HL-60/S4 treated with retinoic acid at 250 ng/mL for 4 days and 3 days (cell line): ENCODE measurements around the gene CDH22.

Experiments
- in situ Hi-C: fragments of 300-500 bp; cut with MboI; formaldehyde crosslinking; loops from 2 replicates; pipeline ENCODE4 v1.7.0; 2022; ENCODE audit warnings: low sequenced_read_pairs

Gene CDH22

GRCh38 chr20:46176739-46177378, 131.4 kb downstream of the CDH22 start:
- in situ Hi-C loops: no loop called here

GRCh38 chr20:46175127-46175494, 133.2 kb downstream of the CDH22 start:
- in situ Hi-C loops: no loop called here

GRCh38 chr20:46174469-46175126, 133.7 kb downstream of the CDH22 start:
- in situ Hi-C loops: no loop called here

- in situ Hi-C loops: no loop called here
These were observed 134.4 kb downstream of the CDH22 start for GRCh38 chr20:46173652-46174468.

DNA sequence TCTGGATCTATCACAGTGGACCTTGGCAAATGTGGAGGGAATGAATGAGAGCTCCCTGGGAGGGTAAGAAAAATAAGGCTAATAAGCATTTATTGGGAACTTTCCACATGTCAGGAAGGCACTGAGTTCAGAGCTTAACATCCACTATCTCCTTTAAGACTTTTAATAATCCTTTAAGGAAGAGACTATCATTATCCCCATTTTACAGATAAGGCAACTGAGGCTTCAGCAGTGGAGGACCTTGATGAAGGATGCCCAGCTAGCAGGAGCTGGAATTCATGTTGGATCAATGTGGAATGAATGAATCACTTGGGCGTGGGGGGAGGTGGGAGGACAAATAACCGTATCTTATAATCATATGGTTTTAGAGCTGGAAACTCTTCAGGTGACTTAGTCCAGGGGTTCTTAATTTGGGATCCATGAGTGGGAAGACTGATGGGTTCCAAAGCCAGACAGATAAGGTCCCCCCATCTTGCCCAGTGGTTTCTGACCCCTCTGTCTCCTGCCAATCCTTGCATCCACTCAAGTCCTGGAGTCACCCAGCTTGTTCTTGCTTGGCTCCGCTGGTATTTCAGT, 135.2 kb downstream of the CDH22 start:
- in situ Hi-C loops: no loop called here

DNA sequence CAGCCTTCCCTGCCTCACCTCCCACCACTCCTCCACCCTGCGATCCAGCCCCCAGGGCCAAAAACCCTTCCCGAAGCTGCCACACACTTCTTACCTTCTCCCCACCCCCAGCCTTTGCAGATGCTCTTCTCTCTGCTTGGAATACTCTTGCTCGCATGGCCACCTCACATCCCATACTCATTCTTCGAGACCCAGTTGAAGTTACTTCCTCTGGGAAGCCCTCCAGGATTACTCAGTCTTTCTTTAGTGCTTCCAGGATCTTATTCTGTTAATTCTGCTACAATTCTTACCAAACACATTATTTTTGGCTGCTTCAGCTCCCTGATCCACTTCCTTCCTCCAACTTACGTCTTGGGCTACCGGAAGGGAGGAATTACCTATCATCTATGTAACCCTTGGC, 135.8 kb downstream of the CDH22 start:
- in situ Hi-C loops: no loop called here

GRCh38 chr20:46171909-46172308, 136.4 kb downstream of the CDH22 start:
- in situ Hi-C loops: no loop called here

DNA sequence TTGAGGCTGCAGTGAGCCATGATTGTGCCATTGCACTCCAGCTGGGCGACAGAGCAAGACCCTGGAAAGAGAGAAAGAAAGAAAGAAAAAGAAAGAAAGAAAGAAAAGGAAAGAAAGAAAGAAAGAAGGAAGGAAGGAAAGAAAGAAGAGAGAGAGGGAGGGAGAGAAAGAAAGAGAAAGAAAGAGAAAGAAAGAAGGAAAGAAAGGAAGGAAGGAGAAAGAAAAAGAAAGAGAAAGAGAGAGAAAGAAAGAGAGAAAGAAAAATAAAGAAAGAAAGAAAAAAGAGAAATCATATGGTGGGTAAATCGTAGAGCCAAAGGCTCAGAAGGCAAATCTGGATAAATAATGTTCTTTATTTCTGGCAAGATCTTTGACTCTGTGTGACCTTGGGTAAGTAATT, 136.8 kb downstream of the CDH22 start:
- in situ Hi-C loops: no loop called here

- in situ Hi-C loops: no loop called here
These were observed 138.8 kb downstream of the CDH22 start for GRCh38 chr20:46169245-46170171.

DNA sequence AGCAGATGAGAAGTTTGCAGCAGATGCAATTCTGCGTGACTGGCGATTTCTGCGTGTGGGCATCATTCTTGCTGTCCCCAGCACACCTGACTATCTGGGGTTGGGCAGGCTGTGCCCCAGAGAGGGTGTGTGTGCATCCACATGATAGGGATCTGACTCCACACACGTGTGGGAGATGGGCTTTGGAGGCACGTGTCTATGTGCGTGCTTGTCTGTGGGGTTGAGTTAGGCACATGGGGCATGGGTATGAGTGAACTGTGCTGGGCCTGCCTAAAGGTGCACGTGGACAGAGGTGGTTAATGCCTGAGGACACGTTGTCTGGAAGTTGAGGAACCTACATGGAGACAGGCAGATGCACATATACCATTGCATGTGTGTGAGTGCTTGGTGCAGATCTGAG, 139.9 kb downstream of the CDH22 start:
- in situ Hi-C loops: no loop called here

GRCh38 chr20:46167080-46167479, 141.2 kb downstream of the CDH22 start:
- in situ Hi-C loops: no loop called here

DNA sequence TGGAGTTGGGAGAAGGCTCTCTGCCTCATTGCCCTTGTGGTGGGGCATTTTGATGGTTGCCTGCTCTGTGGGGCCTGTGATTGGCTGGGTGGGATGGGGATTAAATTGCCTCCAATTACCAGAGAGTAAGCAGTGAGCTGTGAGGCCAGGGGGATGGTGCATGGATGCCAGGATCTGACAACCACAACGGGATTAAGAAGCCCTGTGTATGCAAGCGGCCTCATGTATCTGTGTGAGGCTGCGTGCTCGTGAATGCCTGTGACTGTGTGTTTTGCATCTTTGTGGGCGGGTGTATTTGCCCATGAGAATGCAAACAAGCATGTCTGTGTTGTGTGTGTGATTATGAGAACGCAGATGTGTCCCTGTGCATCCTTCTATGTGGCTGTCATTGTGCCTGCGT, 144.0 kb downstream of the CDH22 start:
- in situ Hi-C loops: no loop called here

GRCh38 chr20:46161921-46162320, 146.4 kb downstream of the CDH22 start:
- in situ Hi-C loops: no loop called here

DNA sequence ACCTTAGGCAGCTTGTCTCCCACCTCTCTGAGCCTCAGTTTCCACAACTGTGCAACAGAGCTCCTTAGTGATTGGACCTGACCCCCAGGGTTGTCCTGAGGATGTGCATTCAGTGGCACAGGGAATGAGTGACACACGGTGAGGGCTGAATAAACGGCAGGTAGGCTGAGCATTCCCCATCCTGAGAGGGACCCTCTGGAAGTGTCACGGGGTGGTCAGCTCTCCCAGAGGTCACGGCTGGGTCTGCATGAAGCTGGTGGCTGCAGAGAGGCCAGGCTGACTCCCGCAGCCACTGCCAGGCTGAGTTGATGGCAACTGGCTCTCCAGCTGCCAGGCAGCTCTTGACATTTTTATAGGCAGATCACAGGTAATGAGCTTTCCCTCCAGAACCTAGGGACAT, 147.6 kb downstream of the CDH22 start:
- in situ Hi-C loops: no loop called here

DNA sequence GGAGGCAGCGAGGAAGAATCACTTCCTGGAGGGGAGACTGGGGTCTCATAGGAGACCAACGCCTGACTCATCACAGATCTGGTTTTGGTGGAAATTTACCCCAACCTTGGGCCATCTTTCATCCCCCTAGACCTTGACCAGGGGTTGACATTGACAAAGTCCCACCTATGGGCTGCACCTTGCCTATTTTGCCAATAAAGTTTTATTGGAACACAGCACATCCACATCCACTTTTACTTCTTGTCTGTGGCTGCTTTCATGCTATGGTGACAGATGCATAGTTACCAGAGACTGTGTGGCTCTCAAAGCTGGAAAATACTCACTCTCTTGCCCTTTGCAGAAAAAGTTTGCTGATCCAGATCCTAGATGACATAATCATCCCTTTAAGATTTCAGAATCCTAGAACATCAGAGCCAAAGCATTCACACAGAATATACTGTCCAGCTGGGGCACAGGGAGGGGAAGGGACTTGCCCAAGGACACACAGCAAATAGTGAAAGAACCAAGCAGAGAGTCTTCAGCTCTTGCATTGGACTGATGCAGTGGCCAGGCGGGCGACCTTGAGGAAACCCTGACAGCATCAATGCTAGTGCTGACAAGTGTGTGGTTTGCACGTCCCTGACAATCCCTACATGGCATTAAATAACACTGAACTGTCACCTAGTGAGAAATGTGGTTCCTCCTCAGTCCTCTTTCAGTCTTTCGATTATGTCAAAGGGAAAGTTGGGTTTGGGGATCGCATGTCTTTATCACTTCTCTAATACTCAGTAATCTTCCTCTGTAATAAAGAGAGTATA, 149.0 kb downstream of the CDH22 start:
- in situ Hi-C loops: no loop called here

- in situ Hi-C loops: no loop called here
These were observed 149.8 kb downstream of the CDH22 start for GRCh38 chr20:46158476-46158987.

GRCh38 chr20:46157625-46158024, 150.7 kb downstream of the CDH22 start:
- in situ Hi-C loops: no loop called here

DNA sequence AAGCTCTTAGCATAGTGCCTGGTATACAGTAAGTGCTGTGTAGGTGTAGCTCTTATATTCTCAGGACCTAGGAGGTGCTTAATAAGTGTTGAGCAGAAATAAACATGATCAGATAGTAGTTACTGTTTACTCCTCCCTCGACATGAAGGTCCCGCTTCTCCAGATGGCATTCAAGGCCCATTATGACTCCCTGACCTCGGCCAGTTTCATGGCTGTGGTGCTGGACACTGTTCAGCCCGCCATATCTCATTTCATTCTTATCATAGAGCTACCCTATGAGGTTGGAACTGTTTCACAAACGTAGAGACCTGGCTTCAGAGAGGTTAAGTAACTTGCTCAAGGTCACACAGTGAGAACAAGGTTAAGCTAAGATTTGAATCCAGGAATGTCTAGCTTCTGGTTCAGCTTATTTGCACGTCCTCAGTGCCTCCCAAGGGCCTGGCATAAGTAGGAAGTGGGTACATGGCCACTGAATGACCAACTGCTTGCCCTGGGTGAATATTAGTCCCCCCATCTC, 151.2 kb downstream of the CDH22 start:
- in situ Hi-C loops: no loop called here

DNA sequence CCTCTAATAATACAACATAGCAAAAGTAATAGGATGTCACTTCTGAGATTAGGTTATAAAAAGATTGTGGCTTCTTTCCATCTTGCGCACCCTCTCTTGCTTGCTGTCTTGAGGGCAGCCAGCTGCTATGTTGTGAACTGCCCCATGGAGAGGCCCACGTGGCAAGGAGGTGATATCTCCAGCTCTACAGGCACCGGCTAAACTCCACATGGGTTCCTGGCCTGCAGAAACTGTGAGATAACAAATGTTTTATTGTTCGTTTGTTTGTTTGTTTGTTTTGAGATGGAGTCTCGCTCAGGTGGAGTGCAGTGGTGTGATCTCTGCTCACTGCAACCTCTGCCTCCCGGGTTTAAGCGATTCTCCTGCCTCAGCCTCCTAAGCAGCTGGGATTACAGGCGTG, 152.2 kb downstream of the CDH22 start:
- in situ Hi-C loops: no loop called here
